H1 (cell line): ENCODE measurements around the gene PTH1R. TPM values are rescaled to one million over a fixed set of nuclear protein-coding genes. Genes with fewer than 3 reads are reported as not detected.

Experiments used
- CTCF ChIA-PET: fragments of 300-600 bp; sonication (Branson Sonifier 250); formaldehyde crosslinking; loops from one replicate; lab custom pipeline; 2021; ENCODE audit not compliant: partially characterized antibody; lab: Charles Lee
- POLR2A ChIA-PET: fragments of 300-600 bp; sonication (Branson Sonifier 250); formaldehyde crosslinking; loops from one replicate; lab custom pipeline; 2021; ENCODE audit warnings: inconsistent platforms; ENCODE audit not compliant: partially characterized antibody; lab: Charles Lee
- DNase-seq, 2 experiments: peaks; one replicate each; pipeline versions ENCODE4 v3.0.0 to v3.0.0-alpha.2; 2010 to 2022; ENCODE audit warnings: low spot score in 2 of 2, low read depth in 1 of 2, mixed read lengths in 1 of 2
- FAIRE-seq: peaks from 2 replicates; lab custom pipeline; 2011; peaks lifted over from hg19 to GRCh38; lab: Jason Lieb, UNC
- H2AFZ ChIP-seq: 2 replicates; pipeline ENCODE4 v1.8.1; 2012; ENCODE audit warnings: low read length, inconsistent platforms
- H2AK5ac ChIP-seq: 2 replicates; pipeline ENCODE4 v1.6.1; 2013; ENCODE audit warnings: low read depth, low read length
- H2BK120ac ChIP-seq: replicated peaks from 2 replicates; pipeline ENCODE3; 2013; ENCODE audit warnings: low read depth, low read length, inconsistent platforms
- H2BK12ac ChIP-seq: 2 replicates; pipeline ENCODE4 v1.6.1; 2013; ENCODE audit warnings: low read depth, low read length
- H2BK15ac ChIP-seq: 2 replicates; pipeline ENCODE4 v1.6.1; 2013; ENCODE audit warnings: low read length
- H2BK20ac ChIP-seq: 2 replicates; pipeline ENCODE4 v1.6.1; 2013; ENCODE audit warnings: low read length
- H2BK5ac ChIP-seq: 2 replicates; pipeline ENCODE4 v1.6.1; 2013; ENCODE audit warnings: low read depth, low read length
- H3K14ac ChIP-seq: 2 replicates; pipeline ENCODE4 v1.6.1; 2013; ENCODE audit warnings: inconsistent platforms; ENCODE audit not compliant: insufficient read length
- H3K18ac ChIP-seq: 2 replicates; pipeline ENCODE4 v1.6.1; 2013; ENCODE audit warnings: low read length; ENCODE audit errors: extremely low read depth
- H3K23ac ChIP-seq: 2 replicates; pipeline ENCODE4 v1.6.1; 2013; ENCODE audit warnings: inconsistent platforms; ENCODE audit not compliant: insufficient read length
- H3K23me2 ChIP-seq: 2 replicates; pipeline ENCODE4 v1.6.1; 2013; ENCODE audit warnings: low read depth, low read length
- H3K27ac ChIP-seq: 2 replicates; pipeline ENCODE4 v1.6.1; 2011; ENCODE audit warnings: low read depth, low read length, inconsistent platforms
- H3K27me3 ChIP-seq, 4 experiments: replicated peaks in 1 of 4; 1 replicate in 1 of 4; 2 replicates in 3 of 4; pipeline versions ENCODE4 v1.6.1 to v1.8.1; 2011 to 2013; ENCODE audit warnings: low read length in 3 of 4, mild to moderate bottlenecking in 3 of 4, inconsistent platforms in 2 of 4, mixed read lengths in 2 of 4, moderate library complexity in 1 of 4; ENCODE audit not compliant: control insufficient read depth in 3 of 4, insufficient read depth in 3 of 4; ENCODE audit errors: extremely low read depth in 1 of 4
- H3K36me3 ChIP-seq, 4 experiments: 2 replicates each; pipeline versions ENCODE4 v1.6.1 to v1.8.1; 2011 to 2013; ENCODE audit warnings: mild to moderate bottlenecking in 4 of 4, low read length in 3 of 4, moderate library complexity in 2 of 4, control low read depth in 1 of 4, inconsistent platforms in 1 of 4; ENCODE audit not compliant: insufficient read depth in 4 of 4, control insufficient read depth in 2 of 4
- H3K4ac ChIP-seq: replicated peaks from 2 replicates; pipeline ENCODE3; 2013; ENCODE audit warnings: low read length, low read depth, mixed read lengths, inconsistent platforms; ENCODE audit not compliant: insufficient read length
- H3K4me1 ChIP-seq, 4 experiments: replicated peaks in 1 of 4; 1 replicate in 1 of 4; 2 replicates in 3 of 4; pipeline versions ENCODE4 v1.6.1 to v1.8.1; 2011 to 2013; ENCODE audit warnings: low read length in 3 of 4, inconsistent platforms in 2 of 4, mixed read lengths in 1 of 4; ENCODE audit not compliant: insufficient read depth in 4 of 4, control insufficient read depth in 3 of 4
- H3K4me2 ChIP-seq, 2 experiments: 2 replicates each; pipeline versions ENCODE4 v1.6.1 to v1.8.1; 2011 to 2013; ENCODE audit warnings: low read depth in 2 of 2, low read length in 2 of 2, control low read depth in 1 of 2, inconsistent platforms in 1 of 2, mild to moderate bottlenecking in 1 of 2; ENCODE audit not compliant: insufficient read depth in 1 of 2
- H3K4me3 ChIP-seq, 4 experiments: fragments of 200-600, 300-600 bp in 1 of 4; sonication (generic), shearing (Covaris generic), sonication (Bioruptor Twin) in 1 of 4; 2 replicates each; pipeline versions ENCODE4 v1.5.1 to v1.8.1; 2011 to 2016; ENCODE audit warnings: low read length in 4 of 4, low read depth in 3 of 4, control low read depth in 2 of 4, inconsistent platforms in 2 of 4, mild to moderate bottlenecking in 2 of 4, mixed read lengths in 1 of 4, moderate library complexity in 1 of 4; ENCODE audit not compliant: insufficient read depth in 2 of 4; ENCODE audit errors: extremely low read depth in 1 of 4
- H3K56ac ChIP-seq: replicated peaks from 2 replicates; pipeline ENCODE3; 2013; ENCODE audit warnings: low read depth, mild to moderate bottlenecking, mixed read lengths, low read length, inconsistent platforms; ENCODE audit not compliant: insufficient read length
- H3K79me1 ChIP-seq: 2 replicates; pipeline ENCODE4 v1.6.1; 2013; ENCODE audit warnings: low read depth, low read length, control low read depth
- H3K79me2 ChIP-seq, 2 experiments: 2 replicates each; pipeline versions ENCODE4 v1.6.1 to v1.8.1; 2012 to 2013; ENCODE audit warnings: low read length in 2 of 2, mild to moderate bottlenecking in 2 of 2, inconsistent platforms in 1 of 2; ENCODE audit not compliant: insufficient read depth in 2 of 2, control insufficient read depth in 1 of 2
- H3K9ac ChIP-seq, 4 experiments: replicated peaks in 1 of 4; 1 replicate in 1 of 4; 2 replicates in 3 of 4; pipeline versions ENCODE4 v1.6.1 to v1.8.1; 2011 to 2013; ENCODE audit warnings: low read depth in 3 of 4, low read length in 3 of 4, control low read depth in 2 of 4, mild to moderate bottlenecking in 2 of 4, moderate library complexity in 2 of 4, inconsistent platforms in 1 of 4; ENCODE audit errors: extremely low read depth in 1 of 4
- H3K9me3 ChIP-seq, 2 experiments: 2 replicates each; pipeline versions ENCODE4 v1.6.1 to v1.8.1; 2012 to 2013; ENCODE audit warnings: mild to moderate bottlenecking in 2 of 2, moderate library complexity in 2 of 2, control low read depth in 1 of 2, inconsistent platforms in 1 of 2, low read depth in 1 of 2, low read length in 1 of 2, mixed read lengths in 1 of 2; ENCODE audit not compliant: insufficient read depth in 2 of 2
- H4K20me1 ChIP-seq, 2 experiments: replicated peaks in 1 of 2; 2 replicates each; pipeline versions ENCODE3 to v1.8.1; 2011 to 2013; ENCODE audit warnings: inconsistent platforms in 2 of 2, low read length in 2 of 2, mild to moderate bottlenecking in 1 of 2; ENCODE audit not compliant: insufficient read depth in 2 of 2, control insufficient read depth in 1 of 2
- H4K5ac ChIP-seq: 2 replicates; pipeline ENCODE4 v1.6.1; 2013; ENCODE audit warnings: low read length, low read depth, mixed read lengths, inconsistent platforms; ENCODE audit not compliant: insufficient read length
- H4K8ac ChIP-seq: 2 replicates; pipeline ENCODE4 v1.8.0; 2013; ENCODE audit warnings: mild to moderate bottlenecking, moderate library complexity, low read length, inconsistent platforms; ENCODE audit not compliant: insufficient read depth; ENCODE audit errors: extremely low read depth
- H4K91ac ChIP-seq: replicated peaks from 2 replicates; pipeline ENCODE3; 2013; ENCODE audit warnings: low read length, mixed read lengths, inconsistent platforms; ENCODE audit not compliant: insufficient read length
- ASH2L ChIP-seq: fragments of 200-600, 300-600 bp; sonication (generic); IDR thresholded peaks from one replicate; pipeline ENCODE4 v1.7.1; 2017; ENCODE audit warnings: low read length
- ATF3 ChIP-seq: IDR thresholded peaks from 2 replicates; pipeline ENCODE4 v1.6.1; 2011; ENCODE audit warnings: low read depth, mild to moderate bottlenecking, low read length; ENCODE audit not compliant: insufficient read depth
- BRCA1 ChIP-seq: IDR thresholded peaks from 2 replicates; pipeline ENCODE4 v1.6.1; 2012; ENCODE audit warnings: low read depth, low read length, improper control_type of control experiment
- CHD1 ChIP-seq: IDR thresholded peaks from 2 replicates; pipeline ENCODE4 v1.6.1; 2012; ENCODE audit warnings: low read depth, low read length, improper control_type of control experiment
- E2F6 ChIP-seq: IDR thresholded peaks from 2 replicates; pipeline ENCODE4 v1.6.1; 2012; ENCODE audit warnings: inconsistent platforms
- HDAC2 ChIP-seq, 2 experiments: fragments of 300-600 bp in 1 of 2; sonication (generic) in 1 of 2; IDR thresholded peaks; 2 replicates each; pipeline ENCODE4 v1.6.1; 2011 to 2012; ENCODE audit warnings: low read depth in 2 of 2, low read length in 2 of 2, mild to moderate bottlenecking in 2 of 2, moderate library complexity in 2 of 2, borderline replicate concordance in 1 of 2, inconsistent platforms in 1 of 2
- KDM5A ChIP-seq: fragments of 200-600 bp; IDR thresholded peaks from 2 replicates; pipeline ENCODE4 v1.7.1; 2012; ENCODE audit warnings: mild to moderate bottlenecking, low read length, inconsistent platforms, mixed read lengths
- POLR2AphosphoS5 ChIP-seq: IDR thresholded peaks from 2 replicates; pipeline ENCODE4 v1.6.1; 2011; ENCODE audit warnings: low read depth, low read length
- RFX5 ChIP-seq: IDR thresholded peaks from 2 replicates; pipeline ENCODE4 v1.6.1; 2011; ENCODE audit warnings: low read depth, low read length, improper control_type of control experiment, borderline replicate concordance
- SIN3A ChIP-seq, 2 experiments: IDR thresholded peaks in 1 of 2; conservative IDR thresholded peaks in 1 of 2; 2 replicates each; pipeline ENCODE4 v1.6.1; 2011 to 2012; ENCODE audit warnings: low read length in 2 of 2, improper control_type of control experiment in 1 of 2, low read depth in 1 of 2, mild to moderate bottlenecking in 1 of 2
- SP4 ChIP-seq: IDR thresholded peaks from 2 replicates; pipeline ENCODE4 v1.6.1; 2012; ENCODE audit warnings: low read length, inconsistent platforms
- YY1 ChIP-seq: IDR thresholded peaks from 2 replicates; pipeline ENCODE4 v1.6.1; 2011; ENCODE audit warnings: low read depth, mild to moderate bottlenecking, low read length
- ZNF274 ChIP-seq: IDR thresholded peaks from 2 replicates; pipeline ENCODE4 v1.7.0; 2012; ENCODE audit warnings: low read length, borderline replicate concordance; ENCODE audit errors: extremely low read depth
- WGBS, 2 experiments: shearing (Covaris generic) in 1 of 2; methylation state at CpG; one replicate each; pipeline versions ENCODE4 v1.1.6 to v1.1.7; 2013 to 2015; ENCODE audit warnings: low lambda C conversion rate in 2 of 2, mixed read lengths in 2 of 2, inconsistent platforms in 1 of 2, low coverage in 1 of 2, missing lambda C conversion rate in 1 of 2; ENCODE audit not compliant: insufficient replicate concordance in 2 of 2, insufficient coverage in 1 of 2, insufficient read length in 1 of 2; ENCODE audit errors: extremely low coverage in 1 of 2, missing lambda C conversion rate in 1 of 2; 5-methylcytosine and 5-hydroxymethylcytosine counted together
- polyA plus RNA-seq, 7 experiments: library from polyadenylated mRNA; depleted of rRNA in 3 of 7; stranded (reverse) in 5 of 7; unstranded in 2 of 7; fragments of >200 nt in 5 of 7; fragments of 200-250 nt in 2 of 7; gene quantifications; 1 replicate in 5 of 7; 2 replicates in 1 of 7; 4 replicates in 1 of 7; pipeline versions ENCODE4 v1.2.1 to v1.2.3, GENCODE V29; 2011 to 2013; ENCODE audit warnings: missing spikeins in 2 of 7, mixed read lengths in 2 of 7
- total RNA-seq: library from RNA; stranded (reverse); fragmentation: NEBNext Ultra II Directional; extraction: Animal tissue kit (Norgen Biotek cat#: 25700); gene quantifications from 2 replicates; pipeline ENCODE4 v1.2.1, GENCODE V29; 2021

Gene PTH1R
- total and polyA plus RNA-seq, 2 of the 8 experiments (the other 6 are each of a cell fraction or from before 2014, with no cell fraction given): 0.57 to 1.5 TPM

- Histone ChIP-seq H4K8ac (peak overlapping the region; percentile 52; the same call in 1 of the 2 replicates), H3K18ac (no peak overlapping the region), H3K79me1 (peaks cover 46% of the 10 kb centered on the region), H3K23ac (no peak overlapping the region), H3K27me3 (no peaks in the 10 kb centered on the region), H2BK12ac (no peak overlapping the region), H4K91ac (no peak overlapping the region), H3K4me3 (no peak overlapping the region), H3K9ac (no peak overlapping the region), H3K36me3 (no peaks in the 10 kb centered on the region; a peak in 1 of 8 replicates), H3K27ac (no peak overlapping the region), H2BK5ac (no peak overlapping the region), H3K4me1 (peaks cover 5 to 17% (median 12%) of the 10 kb centered on the region in 4 experiments), H2BK20ac (no peak overlapping the region), H2AFZ (no peak overlapping the region), H3K4me2 (no peak overlapping the region), H3K14ac (no peak overlapping the region), H3K9me3 (no peaks in the 10 kb centered on the region), H3K4ac (no peak overlapping the region), H3K79me2 (peaks cover 18 to 96% of the 10 kb centered on the region in 2 experiments), H3K56ac (no peak overlapping the region), H4K20me1 (peaks cover 58 to 59% of the 10 kb centered on the region in 2 experiments), H3K23me2 (no peaks in the 10 kb centered on the region; the same call in 1 of the 2 replicates), H2BK120ac (no peak overlapping the region), H2AK5ac (no peak overlapping the region), H2BK15ac (no peak overlapping the region), H4K5ac (no peak overlapping the region)
- ChIA-PET POLR2A (interaction anchor here (1.1 to 2.3 kb wide), 3 partner anchors 10 to 32 kb away, joined by 3 to 6 read pairs (median 3); partner anchors contain the start of genes CCDC12 and NBEAL2), CTCF (interaction anchor here (0.8 to 2.7 kb wide), 6 partner anchors 11 to 246 kb away, joined by 3 to 7 read pairs (median 4); no protein-coding TSS in a partner anchor)
- 91% methylated on average over 4 of the region's 4 CpGs; no CpG with 5 or more reads in 1 of the 2 experiments for WGBS, 2 experiments
- FAIRE-seq (no peak), DNase-seq (no peak)
- no peak for TF ChIP-seq E2F6
- TF ChIP-seq HDAC2 (IDR thresholded peaks at IDR 0.05; ENCODE audit: borderline replicate concordance in 1 of 2, low read depth in 2 of 2, low read length in 2 of 2): no peak
- no peak for TF ChIP-seq KDM5A
- TF ChIP-seq ZNF274: no peak
- TF ChIP-seq CHD1: no peak
- no peak for TF ChIP-seq SP4
- no peak for TF ChIP-seq POLR2AphosphoS5
- no peak for TF ChIP-seq ASH2L
- TF ChIP-seq YY1: no peak
- TF ChIP-seq ATF3: no peak
- no peak for TF ChIP-seq SIN3A (conservative IDR thresholded peaks at IDR 0.05 in 1 of 2, IDR thresholded peaks at IDR 0.05 in 1 of 2; ENCODE audit: low read depth in 1 of 2, low read length in 2 of 2)
- no peak for TF ChIP-seq BRCA1
- TF ChIP-seq RFX5: no peak
Measured at GRCh38 chr3:46947546-46947901, 70.0 kb downstream of the PTH1R start.
